Neural cell (in vitro differentiated cells): Measurements from ENCODE around the gene CFHR4. TPM values are rescaled to one million over a fixed set of nuclear protein-coding genes. Genes with fewer than 3 reads are reported as not detected.
"Not testable (repeated sequence)": the region's sequence is repeated elsewhere in the genome, so short reads cannot be mapped to it uniquely, and the experiment has no call there.

Experiments used
- H2AFZ ChIP-seq: fragments of 200-600, 300-800 bp; sonication (generic), shearing (Covaris generic); 2 replicates; pipeline ENCODE4 v1.6.0; 2014; ENCODE audit warnings: low read depth, mild to moderate bottlenecking, antibody characterized with exemption, low read length, moderate library complexity
- H3F3A ChIP-seq: fragments of 200-600 bp; shearing (Covaris generic); 2 replicates; pipeline ENCODE4 v1.6.1; 2016; ENCODE audit warnings: mild to moderate bottlenecking, moderate library complexity, mixed read lengths, antibody characterized with exemption, low read length; ENCODE audit not compliant: insufficient read depth, poor library complexity, severe bottlenecking
- H3K27ac ChIP-seq: fragments of 200-600, 300-800 bp; sonication (generic), shearing (Covaris generic); 2 replicates; pipeline ENCODE4 v1.5.1; 2014; ENCODE audit warnings: mild to moderate bottlenecking, low read length, moderate library complexity
- H3K27me3 ChIP-seq: fragments of 300-800, 200-600 bp; sonication (generic), shearing (Covaris generic); 2 replicates; pipeline ENCODE4 v1.6.0; 2014; ENCODE audit warnings: mild to moderate bottlenecking, low read depth, low read length, moderate library complexity; ENCODE audit not compliant: insufficient read depth
- H3K36me3 ChIP-seq: fragments of 300-800, 200-600 bp; sonication (generic), shearing (Covaris generic); 2 replicates; pipeline ENCODE4 v1.5.1; 2014; ENCODE audit warnings: mild to moderate bottlenecking, antibody characterized with exemption, low read length, moderate library complexity; ENCODE audit not compliant: insufficient read depth
- H3K4me2 ChIP-seq: fragments of 300-800, 200-600 bp; sonication (generic), shearing (Covaris generic); 2 replicates; pipeline ENCODE4 v1.6.0; 2014; ENCODE audit warnings: mild to moderate bottlenecking, low read length
- H3K4me3 ChIP-seq: fragments of 300-800, 200-600 bp; sonication (generic), shearing (Covaris generic); 2 replicates; pipeline ENCODE4 v1.5.1; 2014; ENCODE audit warnings: mild to moderate bottlenecking, low read length, moderate library complexity
- H3K79me2 ChIP-seq: fragments of 200-600 bp; shearing (Covaris generic); replicated peaks from 2 replicates; pipeline ENCODE4 v1.6.0; 2014; ENCODE audit warnings: mild to moderate bottlenecking, low read length, moderate library complexity; ENCODE audit not compliant: insufficient read depth
- H3K9ac ChIP-seq: fragments of 300-800, 200-600 bp; sonication (generic), shearing (Covaris generic); 2 replicates; pipeline ENCODE4 v1.6.1; 2016; ENCODE audit warnings: mild to moderate bottlenecking, low read length, mixed read lengths
- H3K9me2 ChIP-seq: fragments of 200-600 bp; shearing (Covaris generic); 2 replicates; pipeline ENCODE4 v1.6.1; 2016; ENCODE audit warnings: mild to moderate bottlenecking, low read length, mixed read lengths; ENCODE audit not compliant: insufficient read depth
- H3K9me3 ChIP-seq: fragments of 200-600, 300-800 bp; sonication (generic), shearing (Covaris generic); 2 replicates; pipeline ENCODE4 v1.6.1; 2016; ENCODE audit warnings: mild to moderate bottlenecking, mixed run types, low read length, moderate library complexity, mixed read lengths
- H4K20me1 ChIP-seq: fragments of 200-600 bp; shearing (Covaris generic); 2 replicates; pipeline ENCODE4 v1.6.1; 2016; ENCODE audit warnings: mild to moderate bottlenecking, mixed run types; ENCODE audit not compliant: insufficient read depth
- CTCF ChIP-seq: fragments of 450-650 bp; IDR thresholded peaks from 2 replicates; pipeline ENCODE4 v1.5.1; 2014; ENCODE audit warnings: antibody characterized with exemption, mild to moderate bottlenecking, moderate library complexity; ENCODE audit not compliant: poor library complexity, severe bottlenecking
- EP300 ChIP-seq: fragments of 450-650 bp; conservative IDR thresholded peaks from 2 replicates; pipeline ENCODE4 v1.6.1; 2014; ENCODE audit warnings: antibody characterized with exemption, mild to moderate bottlenecking, moderate library complexity; ENCODE audit not compliant: poor library complexity, severe bottlenecking
- EZH2 ChIP-seq: fragments of 200-600, 300-800 bp; shearing (Covaris generic), sonication (generic); IDR thresholded peaks from 2 replicates; pipeline ENCODE4 v1.6.1; 2014; ENCODE audit warnings: antibody characterized with exemption, low read length, borderline replicate concordance, mild to moderate bottlenecking; ENCODE audit not compliant: insufficient read depth, poor library complexity, severe bottlenecking
- MXI1 ChIP-seq: fragments of 450-650 bp; conservative IDR thresholded peaks from 2 replicates; pipeline ENCODE4 v1.6.1; 2014; ENCODE audit warnings: antibody characterized with exemption, mild to moderate bottlenecking; ENCODE audit not compliant: poor library complexity, severe bottlenecking
- POLR2AphosphoS5 ChIP-seq: IDR thresholded peaks from 2 replicates; pipeline ENCODE4 v1.6.1; 2012
- RAD21 ChIP-seq: fragments of 450-650 bp; conservative IDR thresholded peaks from 2 replicates; pipeline ENCODE4 v1.6.1; 2014; ENCODE audit warnings: antibody characterized with exemption, mild to moderate bottlenecking, moderate library complexity
- REST ChIP-seq: IDR thresholded peaks from 2 replicates; pipeline ENCODE4 v1.6.1; 2012; ENCODE audit warnings: borderline replicate concordance
- SMC3 ChIP-seq: fragments of 450-650 bp; conservative IDR thresholded peaks from 2 replicates; pipeline ENCODE4 v1.6.1; 2014; ENCODE audit warnings: antibody characterized with exemption, mild to moderate bottlenecking, moderate library complexity; ENCODE audit not compliant: poor library complexity
- TAF1 ChIP-seq: IDR thresholded peaks from 2 replicates; pipeline ENCODE4 v1.6.1; 2012; ENCODE audit warnings: low read depth
- polyA minus RNA-seq: library from RNA; depleted of rRNA, polyadenylated mRNA; stranded (reverse); fragments of >200 nt; gene quantifications from 2 replicates; pipeline ENCODE4 v1.2.3, GENCODE V29; 2014
- polyA plus RNA-seq: library from polyadenylated mRNA; depleted of rRNA; stranded (reverse); fragments of >200 nt; gene quantifications from 2 replicates; pipeline ENCODE4 v1.2.3, GENCODE V29; 2014

Gene CFHR4
- polyA plus RNA-seq = not detected in 2 replicates
- not detected in 2 replicates for polyA minus RNA-seq

- no peak for TF ChIP-seq REST
- no peak for TF ChIP-seq EP300
- no peak for TF ChIP-seq EZH2
- TF ChIP-seq CTCF = no peak
- TF ChIP-seq RAD21 = no peak
- TF ChIP-seq TAF1 = no peak
- TF ChIP-seq POLR2AphosphoS5 = no peak
- no peak for TF ChIP-seq SMC3
- no peak for TF ChIP-seq MXI1
- no peak within 1 kb of the TSS for H2AFZ ChIP-seq
- H3K4me2 ChIP-seq = no peak within 1 kb of the TSS
- no peaks in the 10 kb centered on the region for H3K9me3 ChIP-seq
- no peak within 1 kb of the TSS for H3K27ac ChIP-seq
- no peaks in the 10 kb centered on the region for H3F3A ChIP-seq
- H3K79me2 ChIP-seq = no peaks in the 10 kb centered on the region
- no peaks in the 10 kb centered on the region for H4K20me1 ChIP-seq
- no peak within 1 kb of the TSS for H3K9ac ChIP-seq
- H3K9me2 ChIP-seq = no peaks in the 10 kb centered on the region
- H3K4me3 ChIP-seq = no peak within 1 kb of the TSS
- no peaks in the 10 kb centered on the region for H3K36me3 ChIP-seq
- no peaks in the 10 kb centered on the region for H3K27me3 ChIP-seq
These were observed at the start of gene CFHR4 for GRCh38 chr1:196887515-196888239. Gene CFHR4 (plus strand): TSS chr1:196888052. CDS start chr1:196888151, 99 bp downstream.

- not testable (repeated sequence) for H3K9me3 ChIP-seq, H3K27me3 ChIP-seq, H3K27ac ChIP-seq, H3K4me2 ChIP-seq, H3K36me3 ChIP-seq, H3K9me2 ChIP-seq, H3K9ac ChIP-seq, H3K4me3 ChIP-seq, H4K20me1 ChIP-seq, H2AFZ ChIP-seq, H3F3A ChIP-seq, H3K79me2 ChIP-seq
These were observed 38.0 kb upstream of the CFHR4 start for GRCh38 chr1:196849613-196850492.
